HG03571 (cell line): ENCODE measurements around the gene EPB41L1.

Experiments
- ATAC-seq: cut with Tn5 transposase; IDR thresholded peaks from one replicate; pipeline ENCODE4 v1.9.1; 2021; ENCODE audit not compliant: unreplicated experiment

Gene EPB41L1

GRCh38 chr20:36184816-36185776 lies 30.6 kb downstream of the EPB41L1 start:
- no peak for ATAC-seq

DNA sequence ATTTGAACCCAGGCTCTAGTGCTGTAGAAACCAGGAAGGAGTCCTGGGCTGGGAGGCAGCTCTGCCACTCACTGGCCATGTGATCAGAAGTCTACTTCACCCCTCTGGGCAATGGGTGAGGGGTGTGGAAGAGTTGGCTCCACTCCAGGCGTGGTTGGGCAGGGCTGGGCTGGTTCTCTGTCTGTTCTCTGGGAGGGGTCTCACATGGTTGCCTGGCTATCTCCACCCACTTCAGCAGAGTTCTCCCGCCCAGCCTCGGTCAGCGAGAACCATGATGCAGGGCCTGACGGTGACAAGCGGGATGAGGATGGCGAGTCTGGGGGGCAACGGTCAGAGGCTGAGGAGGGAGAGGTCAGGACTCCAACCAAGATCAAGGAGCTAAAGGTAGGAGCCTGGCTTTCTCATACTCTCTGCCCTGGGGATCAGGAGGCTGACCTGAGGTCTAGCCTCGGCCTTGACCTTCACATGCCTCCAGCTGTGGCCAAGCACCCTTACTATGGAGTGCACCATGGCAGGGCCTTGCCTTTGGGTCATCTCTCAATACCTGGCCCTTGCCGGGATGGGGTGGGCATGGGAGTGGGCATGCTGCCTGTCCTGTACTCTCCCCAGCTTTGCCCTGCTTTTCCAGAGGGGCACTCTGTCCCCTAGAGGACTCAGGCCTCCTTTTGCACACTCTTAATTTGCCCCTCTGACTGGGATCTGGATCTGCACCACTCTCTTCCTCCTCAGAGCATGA lies 39.6 kb downstream of the EPB41L1 start:
- no peak for ATAC-seq

GRCh38 chr20:36196676-36197075 lies 42.1 kb downstream of the EPB41L1 start:
- ATAC-seq = no peak

DNA sequence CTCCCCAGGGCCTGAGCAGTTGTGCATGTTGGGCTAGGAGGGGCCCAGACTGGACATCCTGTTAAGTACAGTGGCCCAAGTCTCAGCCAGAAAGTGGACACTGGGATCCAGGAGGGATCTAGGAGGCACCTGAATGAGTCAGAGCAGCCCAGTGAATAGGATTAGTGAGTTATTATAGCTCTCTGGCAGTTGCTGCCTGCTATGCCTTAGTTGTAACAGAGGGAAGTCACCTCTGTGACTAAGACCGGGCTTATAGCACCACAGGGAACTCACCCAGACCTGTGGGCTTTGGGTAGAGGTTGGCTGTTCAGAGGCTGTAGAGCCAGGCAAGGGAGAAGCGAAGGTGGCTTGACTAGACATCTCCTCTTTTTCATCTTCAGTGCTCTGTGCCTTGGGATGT lies 42.7 kb downstream of the EPB41L1 start:
- ATAC-seq = no peak

- ATAC-seq = no peak
Observed at GRCh38 chr20:36199345-36200257, 45.1 kb downstream of the EPB41L1 start.

- no peak for ATAC-seq
Observed at GRCh38 chr20:36200451-36200850, 45.9 kb downstream of the EPB41L1 start.

DNA sequence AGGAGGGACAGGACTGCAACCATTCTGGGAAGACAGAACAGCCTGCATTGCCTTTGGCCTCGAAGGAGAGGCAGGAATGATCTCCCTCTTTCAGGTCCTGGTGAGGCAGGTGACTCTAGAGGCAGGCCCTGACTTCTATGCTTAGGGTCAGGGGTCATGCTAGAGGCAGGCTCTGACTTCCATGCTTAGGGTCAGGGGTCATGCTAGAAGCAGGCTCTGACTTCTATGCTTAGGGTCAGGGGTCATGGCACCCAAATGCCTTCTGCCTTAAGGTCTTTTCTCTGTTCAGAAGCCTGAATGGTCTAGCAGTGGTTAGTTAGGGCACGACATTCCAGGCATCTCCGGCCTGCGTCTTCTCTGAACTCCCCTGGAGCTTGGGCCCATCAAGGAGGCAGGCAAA lies 46.7 kb downstream of the EPB41L1 start:
- ATAC-seq = no peak

- no peak for ATAC-seq
Observed at GRCh38 chr20:36202891-36203338, 48.4 kb downstream of the EPB41L1 start.

DNA sequence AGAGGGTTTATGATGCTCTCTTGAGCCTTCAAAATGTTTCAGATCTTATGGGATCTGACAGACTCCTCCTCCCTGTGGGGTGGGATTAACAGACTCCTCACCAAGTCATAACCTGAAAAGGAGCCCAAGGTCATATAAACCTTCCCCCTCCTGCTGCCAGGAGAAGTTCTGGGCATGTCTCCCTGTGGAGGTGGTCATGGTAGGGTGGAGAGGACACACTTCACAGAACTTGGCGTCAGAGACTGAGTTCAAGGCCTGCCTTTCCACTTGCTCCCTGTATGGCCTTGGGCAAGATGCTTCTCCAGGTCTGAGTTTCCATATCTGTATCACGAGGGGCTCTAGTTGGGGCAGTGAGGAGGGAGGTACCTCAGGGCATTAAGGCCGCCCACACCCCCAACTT lies 49.3 kb downstream of the EPB41L1 start:
- ATAC-seq = no peak

- ATAC-seq = no peak
Observed at GRCh38 chr20:36205026-36205425, 50.5 kb downstream of the EPB41L1 start.

GRCh38 chr20:36206068-36206467 lies 51.5 kb downstream of the EPB41L1 start:
- ATAC-seq = no peak

DNA sequence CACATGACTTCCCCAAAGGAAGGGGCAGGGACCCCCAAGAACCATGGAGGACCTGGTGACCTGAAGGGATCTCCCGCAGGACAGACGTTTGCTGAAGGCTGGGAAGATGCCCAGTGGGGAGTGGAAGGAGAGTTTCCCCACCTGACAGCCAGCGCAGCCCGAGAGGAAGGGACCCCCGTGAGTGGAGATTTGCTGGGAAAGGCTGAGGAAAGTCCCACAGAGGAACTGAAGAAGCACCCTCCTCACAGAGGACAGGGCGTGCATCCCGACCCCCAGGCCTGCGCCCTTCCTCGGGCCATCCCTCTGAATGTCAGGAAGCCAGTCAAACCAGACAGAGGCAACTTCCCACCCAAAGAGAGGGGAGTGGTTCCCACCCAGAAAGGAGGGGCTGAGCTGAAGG lies 52.1 kb downstream of the EPB41L1 start:
- ATAC-seq = no peak

GRCh38 chr20:36207602-36208001 lies 53.1 kb downstream of the EPB41L1 start:
- no peak for ATAC-seq

DNA sequence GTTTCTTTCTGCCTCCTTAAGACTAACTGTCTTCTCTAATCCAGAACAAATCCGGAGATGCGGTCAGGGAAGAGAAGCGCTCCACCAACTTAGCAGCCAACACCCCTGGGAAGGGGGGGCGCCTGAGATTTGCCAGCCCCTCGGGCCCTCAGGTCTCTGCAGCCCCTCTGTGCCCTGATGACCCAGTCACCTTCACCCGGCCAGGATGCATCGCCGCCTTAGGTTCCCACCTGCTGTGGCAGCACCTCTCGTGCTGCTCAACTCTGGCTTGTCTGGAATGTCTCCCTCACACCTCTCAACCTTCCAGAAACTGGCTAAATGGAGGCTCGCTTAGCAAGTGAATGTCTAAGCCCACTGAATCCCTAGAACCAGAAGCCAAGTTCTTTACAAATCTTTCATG lies 53.7 kb downstream of the EPB41L1 start:
- no peak for ATAC-seq

GRCh38 chr20:36210436-36211021 lies 56.0 kb downstream of the EPB41L1 start:
- no peak for ATAC-seq

- ATAC-seq = no peak
Observed at GRCh38 chr20:36213362-36213761, 58.8 kb downstream of the EPB41L1 start.

DNA sequence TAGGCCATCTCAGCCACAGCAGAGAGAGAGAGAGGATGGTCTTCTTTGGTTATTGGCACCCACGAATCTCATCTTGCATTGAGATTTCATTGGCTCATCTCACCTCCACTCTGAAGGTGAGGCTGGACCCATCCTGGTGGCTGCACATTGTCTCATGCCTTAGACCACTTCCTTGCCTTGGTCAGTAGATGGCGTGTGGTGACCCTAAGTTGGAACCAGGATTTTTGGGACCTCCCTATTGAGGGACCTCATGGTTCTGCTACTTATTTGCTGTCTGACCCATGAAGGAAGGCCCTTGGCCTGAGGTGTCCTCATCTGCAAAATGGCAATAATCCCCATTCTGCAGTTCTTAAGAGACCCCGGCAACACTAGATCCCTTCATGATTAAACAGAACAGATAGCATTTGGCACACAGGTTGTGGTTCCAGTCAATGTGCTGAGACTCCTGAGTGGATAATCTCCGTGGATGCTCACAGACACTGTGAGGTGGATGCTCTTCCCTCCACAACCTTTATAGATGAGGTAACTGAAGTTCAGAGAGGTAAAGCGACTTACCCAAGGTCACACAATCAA lies 60.2 kb downstream of the EPB41L1 start:
- no peak for ATAC-seq

- ATAC-seq = no peak
Observed at GRCh38 chr20:36215778-36216177, 61.2 kb downstream of the EPB41L1 start.

DNA sequence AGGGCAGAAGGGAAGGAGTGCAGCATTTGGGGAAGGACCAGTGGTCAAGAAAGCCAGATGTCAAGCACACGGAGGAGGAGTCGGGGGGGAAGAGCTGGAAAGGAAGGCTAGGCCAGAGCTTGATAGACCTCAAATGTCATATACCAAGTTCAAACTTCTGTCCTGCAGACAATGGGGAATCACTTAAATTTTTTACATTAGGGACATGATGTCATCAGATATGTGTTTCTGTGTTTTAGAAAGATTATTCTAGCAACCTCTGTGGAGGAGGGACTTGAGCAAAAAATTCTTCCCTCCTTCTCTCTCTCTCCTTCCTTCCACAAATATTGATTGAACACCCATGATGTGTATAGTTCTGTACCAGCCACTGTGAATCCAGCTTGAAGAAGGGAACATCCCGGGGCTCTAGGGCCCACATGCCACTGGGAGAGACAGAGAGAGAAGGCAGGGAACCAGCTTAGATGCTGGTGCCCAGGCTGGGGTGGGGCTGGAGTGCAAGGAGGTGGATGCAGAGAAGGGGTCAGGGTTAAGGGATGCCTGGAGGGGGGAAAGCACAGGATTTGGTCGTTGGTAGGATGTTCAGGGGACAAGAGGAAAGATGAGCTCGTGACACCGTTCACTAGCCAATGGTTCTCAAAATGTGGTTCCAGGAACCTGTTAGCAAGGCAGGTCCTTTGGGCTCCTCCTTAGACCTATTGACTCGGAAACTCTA lies 61.9 kb downstream of the EPB41L1 start:
- no peak for ATAC-seq

- no peak for ATAC-seq
Observed at GRCh38 chr20:36217226-36217625, 62.7 kb downstream of the EPB41L1 start.
